Endothelial cell of umbilical vein (primary cell): ENCODE measurements around the gene DNAI2. TPM values are rescaled to one million over a fixed set of nuclear protein-coding genes. Genes with fewer than 3 reads are reported as not detected.

Experiments used
- BruUV-seq: library from RNA; stranded (reverse); fragments of 400-500 nt; replicated peaks from 2 replicates; lab custom pipeline; 2021; lab: Mats Ljungman, UMichigan
- CTCF ChIA-PET: fragments of 300-600, 350-600 bp; sonication (Branson Sonifier 250); formaldehyde crosslinking; loops from one replicate; lab custom pipeline; 2021; ENCODE audit warnings: antibody characterized with exemption, inconsistent platforms; lab: Charles Lee
- POLR2A ChIA-PET: fragments of 300-600, 350-600 bp; sonication (Branson Sonifier 250); formaldehyde crosslinking; loops from one replicate; lab custom pipeline; 2021; ENCODE audit warnings: antibody characterized with exemption, inconsistent platforms; lab: Charles Lee
- DNase-seq: peaks from one replicate; pipeline ENCODE4 v3.0.0-alpha.2; 2011; ENCODE audit warnings: low read depth, low spot score
- FAIRE-seq: peaks from 2 replicates; lab custom pipeline; 2011; peaks lifted over from hg19 to GRCh38; lab: Jason Lieb, UNC
- H2AFZ ChIP-seq: 2 replicates; pipeline ENCODE4 v1.6.0; 2012; ENCODE audit warnings: low read depth, low read length, control low read depth, inconsistent platforms
- H3K27ac ChIP-seq: 2 replicates; pipeline ENCODE4 v1.5.1; 2011; ENCODE audit warnings: low read depth, mild to moderate bottlenecking, control low read depth, low read length, moderate library complexity; ENCODE audit not compliant: insufficient read depth
- H3K27me3 ChIP-seq, 2 experiments: 2 replicates each; pipeline versions ENCODE4 v1.6.0 to v1.6.1; 2011; ENCODE audit warnings: low read length in 2 of 2, mixed read lengths in 1 of 2; ENCODE audit not compliant: control insufficient read depth in 2 of 2, insufficient read depth in 2 of 2
- H3K36me3 ChIP-seq, 2 experiments: 2 replicates in 1 of 2; 3 replicates in 1 of 2; pipeline ENCODE4 v1.5.1; 2011; ENCODE audit warnings: low read length in 2 of 2, mild to moderate bottlenecking in 1 of 2, moderate library complexity in 1 of 2; ENCODE audit not compliant: control insufficient read depth in 2 of 2, insufficient read depth in 2 of 2; ENCODE audit errors: extremely low read depth in 1 of 2
- H3K4me1 ChIP-seq: 3 replicates; pipeline ENCODE4 v1.5.1; 2011; ENCODE audit warnings: mild to moderate bottlenecking, low read length; ENCODE audit not compliant: control insufficient read depth, insufficient read depth; ENCODE audit errors: extremely low read depth
- H3K4me2 ChIP-seq: 2 replicates; pipeline ENCODE4 v1.6.1; 2011; ENCODE audit warnings: low read length, control low read depth, mixed read lengths; ENCODE audit not compliant: insufficient read depth
- H3K4me3 ChIP-seq, 3 experiments: fragments of 200-600 bp in 1 of 3; sonication (generic), shearing (Covaris generic) in 1 of 3; replicated peaks in 1 of 3; 2 replicates each; pipeline ENCODE4 v1.5.1; 2011 to 2016; ENCODE audit warnings: control low read depth in 3 of 3, low read length in 3 of 3, mild to moderate bottlenecking in 2 of 3, inconsistent platforms in 1 of 3, low read depth in 1 of 3, moderate library complexity in 1 of 3; ENCODE audit not compliant: insufficient read depth in 1 of 3
- H3K79me2 ChIP-seq: 2 replicates; pipeline ENCODE4 v1.6.0; 2012; ENCODE audit warnings: low read length, inconsistent platforms; ENCODE audit not compliant: control insufficient read depth, insufficient read depth
- H3K9ac ChIP-seq: replicated peaks from 2 replicates; pipeline ENCODE3; 2011; ENCODE audit warnings: low read length, control low read depth; ENCODE audit not compliant: insufficient read depth; ENCODE audit errors: extremely low read depth
- H3K9me1 ChIP-seq: replicated peaks from 3 replicates; pipeline ENCODE4 v1.6.0; 2011; ENCODE audit warnings: mild to moderate bottlenecking, low read length; ENCODE audit not compliant: control insufficient read depth, insufficient read depth; ENCODE audit errors: extremely low read depth
- H3K9me3 ChIP-seq: replicated peaks from 2 replicates; pipeline ENCODE4 v1.5.1; 2012; ENCODE audit warnings: low read length, inconsistent platforms; ENCODE audit not compliant: control insufficient read depth, insufficient read depth
- H4K20me1 ChIP-seq: replicated peaks from 2 replicates; pipeline ENCODE3; 2011; ENCODE audit warnings: mild to moderate bottlenecking, low read length; ENCODE audit not compliant: control insufficient read depth, insufficient read depth; ENCODE audit errors: extremely low read depth
- CTCF ChIP-seq, 2 donors: IDR thresholded peaks; 1 replicate in 1 of 2; 2 replicates in 1 of 2; pipeline ENCODE4 v1.5.1; 2011; ENCODE audit warnings: low read length in 2 of 2, mild to moderate bottlenecking in 2 of 2, moderate library complexity in 2 of 2, control low read depth in 1 of 2, inconsistent platforms in 1 of 2, low read depth in 1 of 2; ENCODE audit not compliant: insufficient read depth in 1 of 2; ENCODE audit errors: extremely low read depth in 1 of 2
- EZH2 ChIP-seq: IDR thresholded peaks from 2 replicates; pipeline ENCODE4 v1.6.1; 2012; ENCODE audit warnings: borderline replicate concordance, low read depth, mild to moderate bottlenecking, moderate library complexity, low read length, inconsistent platforms; ENCODE audit not compliant: severe bottlenecking
- FOS ChIP-seq: IDR thresholded peaks from 2 replicates; pipeline ENCODE4 v1.6.1; 2011; ENCODE audit warnings: mild to moderate bottlenecking, low read length, moderate library complexity, borderline replicate concordance; ENCODE audit not compliant: insufficient read depth
- GATA2 ChIP-seq: IDR thresholded peaks from 2 replicates; pipeline ENCODE4 v1.7.0; 2011; ENCODE audit warnings: low read depth, mild to moderate bottlenecking, moderate library complexity, mixed read lengths, low read length; ENCODE audit not compliant: insufficient read length, insufficient read depth
- JUN ChIP-seq: IDR thresholded peaks from 2 replicates; pipeline ENCODE4 v1.6.1; 2011; ENCODE audit warnings: borderline replicate concordance, low read depth; ENCODE audit not compliant: insufficient read length, insufficient read depth
- MAX ChIP-seq: IDR thresholded peaks from 2 replicates; pipeline ENCODE4 v1.6.1; 2011; ENCODE audit not compliant: insufficient read depth, insufficient read length
- MYC ChIP-seq: IDR thresholded peaks from one replicate; pipeline ENCODE4 v1.6.1; 2011; ENCODE audit warnings: mild to moderate bottlenecking, low read depth, low read length
- POLR2A ChIP-seq: IDR thresholded peaks from 2 replicates; pipeline ENCODE4 v1.6.1; 2012; ENCODE audit warnings: low read depth, mild to moderate bottlenecking, control low read depth, low read length
- POLR2AphosphoS5 ChIP-seq: IDR thresholded peaks from 2 replicates; pipeline ENCODE4 v1.6.1; 2012; ENCODE audit warnings: low read depth, mild to moderate bottlenecking, control low read depth, low read length, moderate library complexity; ENCODE audit not compliant: insufficient read depth
- dilution Hi-C: fragments of 300-500 bp; cut with MboI; formaldehyde crosslinking; loops from one replicate; pipeline ENCODE4 v1.15.0; 2019; ENCODE audit warnings: low sequenced_read_pairs; ENCODE audit not compliant: extremely low pct_ligation_motif_present
- intact Hi-C: fragments of 100-400 bp; cut with micrococcal nuclease; formaldehyde crosslinking; loops from one replicate; pipeline ENCODE4 v1.10.0; 2022
- polyA plus RNA-seq, 4 experiments: library from polyadenylated mRNA; depleted of rRNA in 3 of 4; stranded (reverse) in 3 of 4; unstranded in 1 of 4; fragments of >200 nt; gene quantifications; 2 replicates each; pipeline versions ENCODE4 v1.2.1 to v1.2.3, GENCODE V29; 2011 to 2012; ENCODE audit warnings: missing spikeins in 1 of 4
- total RNA-seq: library from RNA; stranded (reverse); gene quantifications from 2 replicates; pipeline ENCODE4 v1.2.3, GENCODE V29; 2021

Gene DNAI2
- total and polyA plus RNA-seq, 2 donors (not counting 3 experiments of a cell fraction or from before 2014, with no cell fraction given), result not detected

GRCh38 chr17:74343526-74344284 is 69.7 kb downstream of the DNAI2 start:
- no peak overlapping the region for H3K4me2 ChIP-seq
- no peak for FAIRE-seq
- dilution Hi-C loops (no loop called here), intact Hi-C loops (no loop called here)
- TF ChIP-seq MAX, result no peak
- TF ChIP-seq EZH2, result no peak
- no peak for TF ChIP-seq CTCF (IDR thresholded peaks at IDR 0.05; ENCODE audit: extremely low read depth in 1 of 2, insufficient read depth in 1 of 2, low read depth in 1 of 2, low read length in 2 of 2)
- no peak for TF ChIP-seq MYC
- TF ChIP-seq POLR2AphosphoS5, result no peak
- no peak for TF ChIP-seq FOS
- TF ChIP-seq GATA2, result no peak
- TF ChIP-seq POLR2A, result no peak
- TF ChIP-seq JUN, result no peak
- H3K4me3 ChIP-seq, result no peak overlapping the region
- H3K9me3 ChIP-seq, result no peaks in the 10 kb centered on the region
- H4K20me1 ChIP-seq, result no peaks in the 10 kb centered on the region
- no peak overlapping the region for H3K9ac ChIP-seq
- no peaks in the 10 kb centered on the region for H3K9me1 ChIP-seq
- POLR2A ChIA-PET, result no interaction called here
- H3K79me2 ChIP-seq, result no peaks in the 10 kb centered on the region
- no peak overlapping the region for H3K27ac ChIP-seq
- no peaks in the 10 kb centered on the region for H3K27me3 ChIP-seq
- no peaks in the 10 kb centered on the region for H3K36me3 ChIP-seq
- BruUV-seq, result no TSS peak
- no peak for DNase-seq
- CTCF ChIA-PET, result no interaction called here
- peaks cover 10% of the 10 kb centered on the region for H3K4me1 ChIP-seq
- no peak overlapping the region for H2AFZ ChIP-seq
